ENCODE measurements around the gene SYS1.

Gene SYS1

DNA sequence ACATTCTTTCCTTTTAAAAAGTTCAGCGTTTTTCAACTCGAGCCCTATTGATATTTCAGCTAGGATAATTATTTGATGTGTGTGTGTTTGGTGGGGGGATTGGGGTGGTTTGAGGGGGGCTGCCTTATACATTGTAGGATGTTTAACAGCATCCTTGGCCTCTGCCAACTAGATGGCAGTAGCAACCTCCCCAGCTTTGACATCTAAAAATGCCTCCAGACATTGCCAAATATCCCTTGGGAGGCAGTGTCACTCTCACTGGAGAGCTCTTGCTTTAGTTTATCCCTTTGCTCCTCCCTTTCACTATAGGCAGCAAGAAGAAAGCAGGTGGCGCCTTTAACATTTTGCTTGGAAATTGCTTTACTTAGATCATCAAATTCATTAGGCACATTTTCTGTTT lies 29.8 kb downstream of the SYS1 start:
- no peak for DNase-seq

- no peak for DNase-seq
These were observed 31.5 kb downstream of the SYS1 start for GRCh38 chr20:45394221-45395113.

GRCh38 chr20:45395114-45395415 lies 32.1 kb downstream of the SYS1 start:
- DNase-seq, result no peak

- DNase-seq, result no peak
These were observed 36.1 kb downstream of the SYS1 start for GRCh38 chr20:45399018-45399417.

- no peak for DNase-seq
These were observed 37.5 kb downstream of the SYS1 start for GRCh38 chr20:45400346-45401031.

DNA sequence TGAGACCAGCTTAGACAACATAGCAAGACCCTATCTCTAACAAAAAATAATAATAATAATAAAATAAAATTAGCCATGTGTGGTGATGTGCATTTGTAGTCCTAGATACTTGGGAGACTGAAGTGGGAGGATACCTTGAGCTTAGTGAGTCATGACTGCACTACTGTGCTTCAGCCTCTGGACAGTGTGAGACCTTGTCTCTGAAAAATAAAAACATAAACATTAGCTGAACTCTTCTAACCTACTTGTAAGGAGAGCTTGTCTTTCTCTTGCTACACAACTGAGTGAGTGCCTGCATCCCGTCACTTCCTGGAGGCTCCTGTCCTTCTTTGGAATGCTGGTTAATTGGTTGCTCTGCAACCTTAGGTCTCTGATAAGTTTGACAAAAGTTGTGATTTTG lies 40.0 kb downstream of the SYS1 start:
- DNase-seq, result no peak

GRCh38 chr20:45404438-45404837 lies 41.5 kb downstream of the SYS1 start:
- DNase-seq, result no peak

DNA sequence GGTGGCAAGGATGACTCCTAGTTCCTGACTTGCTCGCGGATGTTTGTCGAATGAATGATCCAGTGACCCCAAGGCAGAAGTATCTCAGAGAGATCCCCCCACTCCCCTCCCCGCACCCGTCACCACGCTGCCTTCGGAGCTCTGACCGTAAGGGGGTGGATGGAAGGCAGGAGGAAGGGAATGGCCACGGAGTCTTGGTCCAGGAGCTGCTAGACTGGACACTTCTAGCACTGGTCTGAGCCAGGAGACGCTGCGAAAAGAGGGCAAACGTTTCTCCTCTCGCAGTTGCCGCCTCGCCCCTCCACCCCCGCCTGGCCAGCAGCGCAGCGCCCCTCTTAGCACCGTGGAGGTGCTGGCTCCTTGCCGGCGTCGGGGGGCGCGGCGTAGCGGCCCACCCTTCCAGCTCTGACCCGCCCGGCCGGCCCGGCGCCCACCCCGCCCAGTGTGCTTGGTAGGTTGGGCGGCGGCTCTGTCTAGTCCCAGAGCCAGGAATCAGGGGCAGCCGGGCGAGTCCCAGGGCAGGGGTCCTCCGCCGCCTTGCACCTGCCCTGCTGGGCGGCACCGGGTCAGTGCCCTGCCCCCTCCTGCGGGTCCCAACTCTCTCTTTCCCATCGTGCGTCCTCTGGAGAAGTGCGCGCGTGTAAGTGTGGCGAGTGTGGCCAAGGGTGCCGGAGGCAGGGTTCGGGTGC lies 42.8 kb downstream of the SYS1 start:
- no peak for DNase-seq

GRCh38 chr20:45406260-45407066 lies 43.5 kb downstream of the SYS1 start:
- DNase-seq, result no peak

- no peak for DNase-seq
These were observed 44.2 kb downstream of the SYS1 start for GRCh38 chr20:45407067-45407745.

DNA sequence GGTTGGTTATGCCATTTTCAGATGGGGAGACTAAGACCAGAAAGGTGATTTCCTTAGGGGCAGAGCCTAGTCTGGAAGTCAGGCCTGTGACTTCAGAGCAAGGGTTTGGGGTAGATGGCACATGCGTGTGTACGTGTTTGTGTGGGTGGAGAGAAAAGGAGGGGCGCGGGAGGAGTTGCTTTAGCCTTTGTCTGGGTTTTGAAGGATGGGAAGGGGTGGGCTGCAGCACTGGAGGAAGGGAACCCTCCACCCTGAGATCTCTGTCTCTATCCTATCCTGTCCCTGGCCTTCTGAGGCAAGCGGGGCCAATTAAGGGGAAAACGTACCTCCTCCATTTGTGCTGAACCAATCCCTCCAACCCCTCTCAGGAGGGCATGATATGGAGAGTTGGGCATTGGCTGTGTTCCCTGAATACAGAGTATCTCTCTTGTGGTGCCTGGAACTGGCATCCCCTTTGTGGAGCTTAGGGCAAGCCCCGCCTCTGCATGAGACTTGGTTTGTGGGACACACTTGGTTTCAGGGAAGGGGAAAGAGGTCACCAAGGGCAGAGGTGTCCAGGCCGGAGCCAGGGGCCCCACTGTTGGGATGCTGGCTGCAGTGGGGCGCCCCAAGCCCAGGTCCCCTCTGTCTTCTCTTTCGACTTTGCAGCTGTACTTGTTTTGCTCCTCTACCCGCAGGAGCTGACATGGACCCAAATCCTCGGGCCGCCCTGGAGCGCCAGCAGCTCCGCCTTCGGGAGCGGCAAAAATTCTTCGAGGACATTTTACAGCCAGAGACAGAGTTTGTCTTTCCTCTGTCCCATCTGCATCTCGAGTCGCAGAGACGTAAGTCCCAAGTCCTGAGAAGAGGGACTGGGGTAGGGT lies 45.1 kb downstream of the SYS1 start, which contains the start of gene DBNDD2:
DBNDD2 (plus strand) TSS at position 507 of the 863 bp plus-strand sequence; CDS start at position 686, 179 bp downstream.
- no peak for DNase-seq

DNA sequence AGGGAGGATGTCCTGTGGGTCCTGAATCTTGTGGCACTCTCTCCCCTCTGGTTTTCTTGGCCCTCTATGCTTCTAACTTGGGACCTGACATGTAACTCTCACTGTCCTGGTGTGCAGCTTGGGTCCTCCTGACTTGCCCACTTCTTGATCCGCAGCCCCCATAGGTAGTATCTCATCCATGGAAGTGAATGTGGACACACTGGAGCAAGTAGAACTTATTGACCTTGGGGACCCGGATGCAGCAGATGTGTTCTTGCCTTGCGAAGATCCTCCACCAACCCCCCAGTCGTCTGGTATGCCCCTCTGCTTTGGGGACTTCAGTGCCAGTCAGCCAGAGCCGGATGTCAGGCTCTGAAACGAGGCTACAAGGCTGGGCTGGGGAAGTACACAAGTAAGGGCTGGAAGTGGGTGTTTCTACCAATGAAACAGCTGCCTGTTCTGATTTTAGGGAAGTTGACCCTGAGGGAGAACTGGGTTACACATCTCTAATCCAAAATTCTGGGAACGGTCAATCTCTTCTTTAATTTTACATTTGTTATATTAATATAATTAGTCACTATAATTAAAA lies 45.8 kb downstream of the SYS1 start:
- no peak for DNase-seq

- no peak for DNase-seq
These were observed 46.7 kb downstream of the SYS1 start for GRCh38 chr20:45409521-45410272.

GRCh38 chr20:45410887-45411286 lies 47.9 kb downstream of the SYS1 start:
- DNase-seq, result no peak

DNA sequence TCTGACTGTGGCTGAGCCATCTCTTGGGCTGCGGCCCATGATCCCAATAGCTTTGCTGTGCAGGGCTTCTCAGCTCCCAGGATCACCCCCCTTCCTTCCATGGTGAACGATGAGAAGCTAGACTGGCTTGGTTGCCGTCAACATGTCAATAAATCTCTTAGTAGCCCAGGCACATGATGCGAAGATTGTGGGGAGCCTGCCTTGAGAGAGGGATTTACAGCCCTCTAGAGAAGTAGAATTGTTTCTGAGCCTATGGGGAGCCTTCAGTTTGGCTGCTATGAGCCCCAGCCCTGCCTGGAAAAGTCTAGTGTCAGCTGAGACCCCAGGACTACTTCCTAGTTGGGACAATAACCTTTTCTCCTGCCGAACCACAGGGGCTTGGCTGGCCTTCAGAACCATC lies 49.7 kb downstream of the SYS1 start:
- no peak for DNase-seq

GRCh38 chr20:45413479-45413878 lies 50.5 kb downstream of the SYS1 start:
- no peak for DNase-seq

DNA sequence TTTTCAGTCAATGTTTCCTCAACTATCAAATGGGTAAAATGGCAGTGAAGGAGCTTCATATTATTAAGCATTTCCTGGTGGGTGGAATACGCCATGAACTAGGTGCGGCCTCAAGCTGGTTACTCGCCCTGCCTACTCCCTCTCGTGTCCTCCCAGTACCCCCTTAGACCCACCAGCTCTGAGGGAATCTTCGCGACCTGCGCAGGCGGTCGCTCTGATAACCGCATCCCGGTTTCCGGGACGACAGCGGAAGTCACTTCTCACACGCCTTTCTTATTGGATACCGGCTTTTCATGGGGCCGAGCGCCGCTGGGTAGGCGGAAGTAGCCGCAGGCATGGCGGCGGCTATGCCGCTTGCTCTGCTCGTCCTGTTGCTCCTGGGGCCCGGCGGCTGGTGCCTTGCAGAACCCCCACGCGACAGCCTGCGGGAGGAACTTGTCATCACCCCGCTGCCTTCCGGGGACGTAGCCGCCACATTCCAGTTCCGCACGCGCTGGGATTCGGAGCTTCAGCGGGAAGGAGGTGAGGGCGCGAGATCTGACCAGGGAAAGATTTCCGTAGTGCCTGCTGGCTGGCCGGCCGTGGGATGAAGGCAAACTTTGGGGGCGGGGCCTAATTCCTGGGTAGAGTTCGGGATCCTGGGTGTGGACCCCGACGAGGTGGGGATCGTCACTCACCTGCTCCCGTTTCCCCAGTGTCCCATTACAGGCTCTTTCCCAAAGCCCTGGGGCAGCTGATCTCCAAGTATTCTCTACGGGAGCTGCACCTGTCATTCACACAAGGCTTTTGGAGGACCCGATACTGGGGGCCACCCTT lies 53.1 kb downstream of the SYS1 start, which contains the start of gene PIGT:
PIGT (plus strand) TSS at position 320 of the 816 bp plus-strand sequence; CDS start at position 336, 16 bp downstream.
- peak; percentile 67 for DNase-seq

GRCh38 chr20:45416917-45417316 lies 54.0 kb downstream of the SYS1 start:
- DNase-seq, result no peak
